HCT116 (cell line): ENCODE data around the gene PIH1D1. TPM values are rescaled to one million over a fixed set of nuclear protein-coding genes. Genes with fewer than 3 reads are reported as not detected.

Experiments
- ATAC-seq: fragments of 200-7000 bp; cut with Tn5 transposase; 2 replicates; pipeline ENCODE4 v1.9.1; 2020; ENCODE audit warnings: mild to moderate bottlenecking, moderate library complexity
- BruUV-seq: library from RNA; stranded (reverse); fragments of 400-500 nt; replicated peaks from 2 replicates; lab custom pipeline; 2021; lab: Mats Ljungman, UMichigan
- CTCF ChIA-PET: fragments of 300-600 bp; sonication (Branson Sonifier 250); formaldehyde crosslinking; loops from one replicate; lab custom pipeline; 2021; ENCODE audit warnings: antibody characterized with exemption; lab: Charles Lee
- POLR2A ChIA-PET: fragments of 300-600, 350-600 bp; sonication (Branson Sonifier 250); formaldehyde crosslinking; loops from one replicate; lab custom pipeline; 2021; ENCODE audit warnings: antibody characterized with exemption; lab: Charles Lee
- RAD21 ChIA-PET, 2 experiments: fragments of 300-600 bp; sonication (Branson Sonifier 250); formaldehyde crosslinking; loops; one replicate each; lab custom pipeline; 2023; ENCODE audit warnings: low total read pairs in 2 of 2; ENCODE audit not compliant: uncharacterized antibody in 2 of 2, unreplicated experiment in 2 of 2, low non-redundant PET in 1 of 2; lab: Charles Lee
- DNase-seq: peaks from one replicate; pipeline ENCODE4 v3.0.0-alpha.2; 2010; ENCODE audit warnings: low read depth, low spot score
- H2AFZ ChIP-seq: fragments of 200-600 bp; shearing (Covaris generic), sonication (generic); 2 replicates; pipeline ENCODE4 v1.6.1; 2017; ENCODE audit warnings: low read depth, mixed run types, mixed read lengths, antibody characterized with exemption, low read length; ENCODE audit not compliant: poor library complexity, severe bottlenecking
- H3K27ac ChIP-seq: 2 replicates; pipeline ENCODE4 v1.5.1; 2012; ENCODE audit warnings: low read depth, low read length
- H3K27me3 ChIP-seq: fragments of 200-600 bp; sonication (generic); 2 replicates; pipeline ENCODE4 v1.6.1; 2016; ENCODE audit warnings: mixed run types, low read length, mixed read lengths; ENCODE audit not compliant: insufficient read depth
- H3K36me3 ChIP-seq, 2 experiments: fragments of 200-500 bp in 1 of 2; fragments of 200-600 bp in 1 of 2; sonication (Bioruptor generic) in 1 of 2; sonication (generic) in 1 of 2; 2 replicates each; pipeline versions ENCODE4 v1.5.1 to v1.6.1; 2014 to 2016; ENCODE audit warnings: low read length in 2 of 2, inconsistent platforms in 1 of 2, mixed read lengths in 1 of 2, mixed run types in 1 of 2; ENCODE audit not compliant: insufficient read depth in 2 of 2, control insufficient read depth in 1 of 2
- H3K4me1 ChIP-seq, 2 experiments: fragments of 200-600 bp in 1 of 2; sonication (generic) in 1 of 2; 2 replicates each; pipeline versions ENCODE4 v1.5.1 to v1.6.1; 2012 to 2017; ENCODE audit warnings: low read length in 2 of 2, inconsistent platforms in 1 of 2, mild to moderate bottlenecking in 1 of 2, mixed read lengths in 1 of 2, mixed run types in 1 of 2, moderate library complexity in 1 of 2; ENCODE audit not compliant: insufficient read depth in 2 of 2, control insufficient read depth in 1 of 2
- H3K4me2 ChIP-seq: fragments of 200-600 bp; sonication (generic); 2 replicates; pipeline ENCODE4 v1.6.1; 2017; ENCODE audit warnings: mixed run types, low read length, mixed read lengths
- H3K4me3 ChIP-seq, 2 experiments: fragments of 200-600 bp in 1 of 2; sonication (generic) in 1 of 2; replicated peaks in 1 of 2; 2 replicates each; pipeline ENCODE4 v1.5.1; 2011 to 2016; ENCODE audit warnings: low read length in 2 of 2, control low read depth in 1 of 2, low read depth in 1 of 2, mild to moderate bottlenecking in 1 of 2, mixed read lengths in 1 of 2, mixed run types in 1 of 2
- H3K79me2 ChIP-seq: fragments of 200-600 bp; sonication (generic); 2 replicates; pipeline ENCODE4 v1.6.1; 2017; ENCODE audit warnings: mild to moderate bottlenecking, mixed run types, low read length, moderate library complexity, mixed read lengths; ENCODE audit not compliant: insufficient read depth
- H3K9ac ChIP-seq: fragments of 200-600 bp; sonication (generic); 2 replicates; pipeline ENCODE4 v1.6.1; 2016; ENCODE audit warnings: low read length, mixed read lengths
- H3K9me2 ChIP-seq: fragments of 200-600 bp; sonication (generic), shearing (Covaris generic); 2 replicates; pipeline ENCODE4 v1.6.1; 2017; ENCODE audit warnings: mixed run types, mild to moderate bottlenecking, moderate library complexity; ENCODE audit not compliant: insufficient read depth
- H3K9me3 ChIP-seq, 2 experiments: fragments of 200-500 bp in 1 of 2; fragments of 200-600 bp in 1 of 2; sonication (Bioruptor generic) in 1 of 2; sonication (generic) in 1 of 2; 2 replicates each; pipeline ENCODE4 v1.6.1; 2014 to 2017; ENCODE audit warnings: low read length in 2 of 2, mixed read lengths in 2 of 2, inconsistent platforms in 1 of 2, low read depth in 1 of 2, mild to moderate bottlenecking in 1 of 2, mixed run types in 1 of 2, moderate library complexity in 1 of 2; ENCODE audit not compliant: control insufficient read depth in 1 of 2, insufficient read depth in 1 of 2
- H4K20me1 ChIP-seq: fragments of 200-600 bp; sonication (generic), shearing (Covaris generic); 2 replicates; pipeline ENCODE4 v1.6.1; 2017; ENCODE audit warnings: mixed run types, mild to moderate bottlenecking, moderate library complexity; ENCODE audit not compliant: insufficient read depth
- CEBPB ChIP-seq: IDR thresholded peaks from 2 replicates; pipeline ENCODE4 v1.6.1; 2012; ENCODE audit warnings: low read depth
- CTCF ChIP-seq, 3 experiments: fragments of 200-600 bp in 1 of 3; sonication (generic) in 1 of 3; IDR thresholded peaks in 2 of 3; conservative IDR thresholded peaks in 1 of 3; 2 replicates each; pipeline ENCODE4 v1.5.1; 2012 to 2017; ENCODE audit warnings: low read depth in 2 of 3, low read length in 2 of 3, antibody characterized with exemption in 1 of 3, borderline replicate concordance in 1 of 3, control low read depth in 1 of 3, mild to moderate bottlenecking in 1 of 3, mixed read lengths in 1 of 3, mixed run types in 1 of 3, moderate library complexity in 1 of 3; ENCODE audit not compliant: insufficient read depth in 1 of 3
- ELF1 ChIP-seq: IDR thresholded peaks from 2 replicates; pipeline ENCODE4 v1.6.1; 2012; ENCODE audit warnings: low read depth, borderline replicate concordance
- EZH2phosphoT487 ChIP-seq: fragments of 200-600 bp; IDR thresholded peaks from 2 replicates; pipeline ENCODE4 v1.6.1; 2018; ENCODE audit warnings: antibody characterized with exemption, borderline replicate concordance
- FOSL1 ChIP-seq: IDR thresholded peaks from 2 replicates; pipeline ENCODE4 v1.6.1; 2012; ENCODE audit warnings: low read depth
- POLR2AphosphoS5 ChIP-seq: IDR thresholded peaks from 2 replicates; pipeline ENCODE4 v1.6.1; 2011; ENCODE audit warnings: mild to moderate bottlenecking, low read depth, low read length, moderate library complexity
- TCF7L2 ChIP-seq: IDR thresholded peaks from 2 replicates; pipeline ENCODE4 v1.7.0; 2011; ENCODE audit warnings: borderline replicate concordance, inconsistent platforms; ENCODE audit not compliant: insufficient read depth, insufficient read length; ENCODE audit errors: extremely low read depth
- intact Hi-C: fragments of 100-400 bp; cut with micrococcal nuclease; formaldehyde crosslinking; loops from 2 replicates; pipeline ENCODE4 v1.10.0; 2022
- total RNA-seq: library from RNA; stranded (reverse); gene quantifications from one replicate; pipeline ENCODE4 v1.2.1, GENCODE V29; 2021; ENCODE audit not compliant: unreplicated experiment

PIH1D1 gene
- total RNA-seq, 1 experiment from 2014 or later = 152 TPM

DNA sequence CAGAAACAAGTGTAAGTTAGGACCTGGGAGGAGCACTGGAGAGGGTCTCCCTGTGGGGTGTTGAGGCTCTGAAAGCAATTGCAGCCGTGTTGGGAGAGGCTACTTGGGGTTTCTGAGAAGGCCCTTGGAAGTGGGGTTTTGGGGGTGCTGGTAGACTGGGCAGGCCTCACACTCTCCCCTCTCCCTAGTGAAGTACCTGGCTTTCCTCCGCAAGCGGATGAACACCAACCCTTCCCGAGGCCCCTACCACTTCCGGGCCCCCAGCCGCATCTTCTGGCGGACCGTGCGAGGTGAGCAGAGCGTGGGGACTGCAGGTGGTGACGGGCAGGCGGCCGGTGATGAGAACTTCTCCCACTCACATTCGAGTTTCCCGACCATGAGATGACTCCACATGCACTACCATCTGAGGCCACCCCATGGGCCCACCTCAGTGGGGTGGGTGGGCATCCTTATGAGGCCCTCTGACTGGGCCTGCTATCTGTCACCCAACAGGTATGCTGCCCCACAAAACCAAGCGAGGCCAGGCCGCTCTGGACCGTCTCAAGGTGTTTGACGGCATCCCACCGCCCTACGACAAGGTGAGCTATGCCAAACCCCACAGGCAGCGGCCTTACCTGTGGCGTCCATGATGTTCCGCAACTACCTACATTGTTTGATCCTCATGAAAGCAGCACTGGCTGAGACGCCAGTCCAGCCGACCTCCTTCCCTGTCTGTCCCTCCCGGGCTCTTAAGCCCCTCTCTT lies 38.8 kb upstream of the PIH1D1 start:
- Histone ChIP-seq H3K4me1 (peaks cover 14 to 66% of the 10 kb centered on the region in 2 experiments), H4K20me1 (peaks cover 19% of the 10 kb centered on the region; the same call in 1 of the 2 replicates), H3K27ac (peak overlapping the region; percentile 86), H2AFZ (no peak overlapping the region), H3K4me3 (peak overlapping the region; percentile 99 to 100; a peak in 2 of 4 replicates), H3K36me3 (peaks cover 21 to 47% of the 10 kb centered on the region in 2 experiments), H3K9me3 (no peaks in the 10 kb centered on the region), H3K4me2 (peak overlapping the region; percentile 85), H3K9ac (peak overlapping the region; percentile 100), H3K9me2 (no peaks in the 10 kb centered on the region), H3K27me3 (no peaks in the 10 kb centered on the region), H3K79me2 (peaks cover 43% of the 10 kb centered on the region)
- intact Hi-C loops = no loop called here
- no TSS peak for BruUV-seq
- CTCF ChIA-PET = no interaction called here
- RAD21 ChIA-PET = no interaction called here
- DNase-seq (no peak), ATAC-seq (no peak)
- TF ChIP-seq CEBPB (no peak), POLR2AphosphoS5 (0 out of 2 replicates have a peak, but pooled peaks have one; percentile 8)
- POLR2A ChIA-PET = interaction anchor here (2.5 kb wide), 1 partner anchor 56 kb away, joined by 7 read pairs; no protein-coding TSS in a partner anchor

- DNase-seq (no peak), ATAC-seq (no peak)
- H3K27me3 ChIP-seq = no peaks in the 10 kb centered on the region
- intact Hi-C loops = no loop called here
- ChIA-PET CTCF (interaction anchor here (1.2 kb wide), 1 partner anchor 14 kb away, joined by 5 read pairs; no protein-coding TSS in a partner anchor), RAD21 (no interaction called here), POLR2A (interaction anchor here (1.7 to 2.1 kb wide), 3 partner anchors 13 to 38 kb away, joined by 4 to 8 read pairs (median 5); partner anchors contain the start of genes ALDH16A1 and PIH1D1)
- H3K27ac ChIP-seq = peak overlapping the region; percentile 86
- no TSS peak for BruUV-seq
- peak overlapping the region; percentile 85 for H3K4me2 ChIP-seq
- H2AFZ ChIP-seq = no peak overlapping the region
- H4K20me1 ChIP-seq = peaks cover 19% of the 10 kb centered on the region; the same call in 1 of the 2 replicates
- H3K4me1 ChIP-seq = peaks cover 10 to 59% of the 10 kb centered on the region in 2 experiments; a peak in 3 of 4 replicates
- H3K4me3 ChIP-seq = peak overlapping the region; percentile 99 to 100
- H3K36me3 ChIP-seq = peaks cover 21 to 47% of the 10 kb centered on the region in 2 experiments
- H3K9ac ChIP-seq = peak overlapping the region; percentile 100
- TF ChIP-seq FOSL1 = no peak
- TF ChIP-seq ELF1 = no peak
- no peak for TF ChIP-seq TCF7L2
- no peak for TF ChIP-seq EZH2phosphoT487
- TF ChIP-seq CTCF (IDR thresholded peaks at IDR 0.05 in 2 of 3, conservative IDR thresholded peaks at IDR 0.05 in 1 of 3; ENCODE audit: borderline replicate concordance in 1 of 3, insufficient read depth in 1 of 3, low read depth in 2 of 3, low read length in 2 of 3) = 0 out of 6 replicates have a peak, but pooled peaks of 1 of the 3 experiments have one; percentile 7
- peaks cover 43% of the 10 kb centered on the region for H3K79me2 ChIP-seq
- no peaks in the 10 kb centered on the region for H3K9me2 ChIP-seq
- no peaks in the 10 kb centered on the region for H3K9me3 ChIP-seq
These were observed 38.1 kb upstream of the PIH1D1 start for GRCh38 chr19:49489601-49490167.
